Activated CD4-positive, alpha-beta T cell treated with anti-CD3 and anti-CD28 coated beads, Interleukin-2, Interleukin-4, amounts not matched to agents 100 ng/mL and 50 ng/mL, durations not matched to agents 16 hours and 8 hours (primary cell): Measurements from ENCODE around the gene PCDHGA7.
"Not testable (repeated sequence)": the region's sequence is repeated elsewhere in the genome, so short reads cannot be mapped to it uniquely, and the experiment has no call there.

Experiments
- DNase-seq: peaks from one replicate; pipeline ENCODE4 v3.0.0-alpha.2; 2020; ENCODE audit warnings: low spot score

PCDHGA7 gene

GRCh38 chr5:141382469-141383294 lies at the start of gene PCDHGA7:
Gene PCDHGA7 (plus strand): TSS chr5:141382742. CDS start chr5:141382900, 158 bp downstream.
- DNase-seq = no peak

- no peak for DNase-seq
Observed at GRCh38 chr5:141338538-141339306, 43.8 kb upstream of the PCDHGA7 start, which contains the start of gene PCDHGA2. Gene PCDHGA2 (plus strand): TSS chr5:141338760.

- not testable (repeated sequence) for DNase-seq
Observed at GRCh38 chr5:141340781-141341354, 41.7 kb upstream of the PCDHGA7 start.

DNA sequence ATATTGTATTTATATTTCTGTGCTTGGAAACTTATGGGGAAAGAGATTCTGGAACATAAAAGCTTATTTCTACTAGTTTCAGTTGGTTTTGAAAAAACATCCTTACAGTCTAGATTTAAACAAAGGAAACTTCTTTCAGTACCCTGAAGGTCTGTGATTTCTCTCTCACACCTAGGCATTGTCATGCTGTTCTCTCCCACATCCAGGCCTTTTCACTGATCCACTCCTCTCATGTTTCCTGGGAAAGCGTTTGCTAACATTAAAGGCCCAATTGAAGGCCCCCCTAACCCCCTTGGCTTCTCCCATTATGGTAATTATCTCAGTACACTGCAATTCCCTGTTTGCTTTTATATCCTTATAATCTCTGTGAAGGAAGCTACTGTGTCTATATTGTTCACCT lies 39.8 kb upstream of the PCDHGA7 start:
- DNase-seq = no peak

- peak; percentile 11 for DNase-seq
Observed at GRCh38 chr5:141343242-141343952, 39.1 kb upstream of the PCDHGA7 start, which contains the start of gene PCDHGA3. Gene PCDHGA3 (plus strand): TSS chr5:141343829. CDS start chr5:141344034, 205 bp downstream.

DNA sequence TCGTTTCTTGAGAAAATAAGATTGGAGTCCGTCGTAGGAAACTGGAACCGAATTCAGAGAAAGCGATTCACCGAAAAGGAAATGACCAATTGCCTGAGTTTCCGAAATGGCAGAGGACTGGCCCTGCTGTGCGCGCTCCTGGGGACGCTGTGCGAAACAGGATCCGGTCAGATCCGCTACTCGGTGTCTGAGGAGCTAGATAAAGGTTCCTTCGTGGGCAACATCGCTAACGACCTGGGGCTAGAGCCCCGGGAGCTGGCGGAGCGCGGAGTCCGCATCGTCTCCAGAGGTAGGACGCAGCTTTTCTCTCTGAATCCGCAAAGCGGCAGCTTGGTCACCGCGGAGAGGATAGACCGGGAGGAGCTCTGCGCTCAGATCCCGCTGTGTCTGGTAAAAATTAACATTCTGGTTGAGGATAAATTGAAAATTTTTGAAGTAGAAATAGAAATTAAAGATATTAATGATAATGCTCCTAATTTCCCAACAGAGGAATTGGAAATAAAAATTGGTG lies 38.5 kb upstream of the PCDHGA7 start:
- DNase-seq = no peak

GRCh38 chr5:141345327-141345726 lies 37.2 kb upstream of the PCDHGA7 start:
- DNase-seq = no peak

DNA sequence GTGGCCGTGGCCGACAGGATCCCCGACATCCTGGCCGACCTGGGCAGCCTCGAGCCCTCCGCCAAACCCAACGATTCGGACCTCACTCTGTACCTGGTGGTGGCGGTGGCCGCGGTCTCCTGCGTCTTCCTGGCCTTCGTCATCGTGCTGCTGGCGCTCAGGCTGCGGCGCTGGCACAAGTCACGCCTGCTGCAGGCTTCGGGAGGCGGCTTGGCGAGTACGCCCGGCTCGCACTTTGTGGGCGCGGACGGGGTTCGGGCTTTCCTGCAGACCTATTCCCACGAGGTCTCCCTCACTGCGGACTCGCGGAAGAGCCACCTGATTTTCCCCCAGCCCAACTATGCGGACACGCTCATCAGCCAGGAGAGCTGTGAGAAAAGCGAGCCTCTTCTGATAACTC lies 36.5 kb upstream of the PCDHGA7 start:
- not testable (repeated sequence) for DNase-seq

- DNase-seq = peak; percentile 25
Observed at GRCh38 chr5:141349917-141350619, 32.5 kb upstream of the PCDHGA7 start, which contains the start of gene PCDHGB1. Gene PCDHGB1 (plus strand): TSS chr5:141350099. CDS start chr5:141350261, 162 bp downstream.

DNA sequence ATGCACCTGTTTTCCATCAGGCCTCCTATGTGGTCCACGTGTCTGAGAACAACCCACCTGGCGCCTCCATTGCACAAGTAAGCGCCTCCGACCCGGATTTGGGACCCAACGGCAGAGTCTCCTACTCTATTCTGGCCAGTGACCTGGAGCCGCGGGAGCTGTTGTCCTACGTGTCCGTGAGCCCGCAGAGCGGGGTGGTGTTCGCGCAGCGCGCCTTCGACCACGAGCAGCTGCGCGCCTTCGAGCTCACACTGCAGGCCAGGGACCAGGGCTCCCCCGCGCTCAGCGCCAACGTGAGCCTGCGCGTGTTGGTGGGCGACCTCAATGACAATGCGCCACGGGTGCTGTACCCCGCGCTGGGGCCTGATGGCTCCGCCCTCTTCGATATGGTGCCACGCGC lies 31.0 kb upstream of the PCDHGA7 start:
- DNase-seq = no peak

GRCh38 chr5:141354900-141355469 lies 27.6 kb upstream of the PCDHGA7 start, which contains the start of gene PCDHGA4:
Gene PCDHGA4 (plus strand): TSS chr5:141355021. CDS start chr5:141355108, 87 bp downstream.
- no peak for DNase-seq

DNA sequence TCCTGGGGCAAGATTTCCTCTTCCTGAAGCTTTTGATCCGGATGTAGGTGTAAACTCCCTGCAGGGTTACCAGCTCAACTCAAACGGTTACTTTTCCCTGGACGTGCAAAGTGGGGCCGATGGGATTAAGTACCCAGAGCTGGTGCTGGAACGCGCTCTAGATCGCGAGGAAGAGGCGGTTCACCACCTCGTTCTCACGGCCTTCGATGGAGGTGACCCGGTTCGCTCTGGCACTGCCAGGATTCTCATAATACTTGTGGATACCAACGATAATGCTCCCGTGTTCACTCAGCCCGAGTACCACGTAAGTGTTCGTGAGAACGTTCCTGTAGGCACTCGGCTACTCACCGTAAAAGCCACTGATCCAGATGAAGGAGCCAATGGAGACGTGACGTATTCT lies 26.9 kb upstream of the PCDHGA7 start:
- no peak for DNase-seq

- no peak for DNase-seq
Observed at GRCh38 chr5:141356133-141356532, 26.4 kb upstream of the PCDHGA7 start.

DNA sequence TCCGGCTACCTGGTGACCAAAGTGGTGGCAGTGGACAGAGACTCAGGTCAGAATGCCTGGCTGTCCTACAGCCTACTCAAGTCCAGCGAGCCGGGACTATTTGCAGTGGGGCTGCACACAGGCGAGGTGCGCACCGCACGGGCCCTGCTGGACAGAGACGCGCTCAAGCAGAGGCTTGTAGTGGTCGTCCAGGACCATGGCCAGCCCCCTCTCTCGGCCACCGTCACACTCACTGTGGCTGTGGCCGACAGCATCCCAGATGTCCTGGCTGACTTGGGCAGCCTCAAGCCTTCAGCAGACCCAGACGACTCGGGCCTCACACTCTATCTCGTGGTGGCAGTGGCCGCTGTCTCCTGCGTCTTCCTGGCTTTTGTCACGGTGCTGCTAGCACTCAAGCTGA lies 25.6 kb upstream of the PCDHGA7 start:
- DNase-seq = no peak

DNA sequence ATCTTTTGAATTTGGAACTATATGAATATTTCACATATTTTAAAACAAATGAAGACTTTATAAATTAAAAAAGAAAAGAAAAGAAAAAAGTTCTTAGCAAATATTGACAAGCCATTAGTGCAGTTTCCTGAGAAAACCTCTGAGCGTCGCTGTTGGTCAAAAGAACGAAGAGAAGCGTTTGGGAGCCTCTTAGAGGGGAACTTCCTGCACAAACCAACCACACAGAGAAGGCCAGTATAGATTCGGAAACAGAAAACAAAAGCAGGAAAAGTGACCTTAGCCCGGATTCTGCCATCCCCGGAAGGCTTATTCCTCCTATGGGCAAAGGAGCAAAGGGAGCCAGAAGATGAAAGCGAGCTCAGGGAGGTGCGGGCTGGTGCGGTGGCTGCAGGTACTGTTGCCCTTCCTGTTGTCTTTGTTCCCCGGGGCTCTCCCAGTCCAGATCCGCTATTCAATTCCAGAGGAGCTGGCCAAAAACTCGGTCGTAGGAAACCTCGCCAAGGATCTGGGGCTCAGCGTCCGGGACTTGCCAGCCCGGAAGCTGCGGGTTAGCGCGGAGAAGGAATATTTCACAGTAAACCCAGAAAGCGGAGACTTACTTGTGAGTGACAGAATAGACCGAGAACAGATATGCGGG lies 22.6 kb upstream of the PCDHGA7 start, which contains the start of gene PCDHGB2:
Gene PCDHGB2 (plus strand): TSS at position 205 of the 637 bp plus-strand sequence. CDS start 142 bp downstream, at position 347.
- no peak for DNase-seq

- no peak for DNase-seq
Observed at GRCh38 chr5:141360685-141361084, 21.9 kb upstream of the PCDHGA7 start.

DNA sequence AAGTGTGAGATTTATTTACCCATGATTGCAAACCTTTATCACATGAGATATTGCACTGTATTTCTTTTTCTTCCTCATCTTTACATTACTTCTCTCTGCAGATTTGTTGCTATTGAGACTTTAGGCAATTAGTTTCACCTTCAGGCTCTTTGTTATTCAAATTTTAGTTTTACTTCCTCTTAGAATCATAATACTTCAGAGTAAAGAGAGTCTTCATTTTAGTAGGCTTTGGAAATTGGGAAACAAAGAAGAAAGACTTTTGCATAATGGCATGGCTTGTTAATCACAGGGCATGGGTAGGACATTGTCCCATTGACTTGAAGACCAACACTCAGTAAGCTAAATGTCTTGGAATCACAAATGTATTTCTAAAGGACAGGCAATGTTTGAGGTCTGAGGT lies 19.8 kb upstream of the PCDHGA7 start:
- DNase-seq = no peak

GRCh38 chr5:141363952-141364660 lies 18.4 kb upstream of the PCDHGA7 start, which contains the start of gene PCDHGA5:
Gene PCDHGA5 (plus strand): TSS chr5:141364162. CDS start chr5:141364331, 169 bp downstream.
- DNase-seq = no peak
